A204.1 (cell line): ENCODE measurements around the gene PRKX.
"Not testable (repeated sequence)": the region's sequence is repeated elsewhere in the genome, so short reads cannot be mapped to it uniquely, and the experiment has no call there.

ENCODE experiments used
- FAIRE-seq: peaks from 2 replicates; lab custom pipeline; 2012; peaks lifted over from hg19 to GRCh38; lab: Jason Lieb, UNC

Gene PRKX

GRCh38 chrX:3651277-3651676, 62.2 kb downstream of the PRKX start:
- FAIRE-seq: peak; percentile 98

GRCh38 chrX:3648084-3648483, 65.4 kb downstream of the PRKX start:
- FAIRE-seq: no peak

- not testable (repeated sequence) for FAIRE-seq
Observed at GRCh38 chrX:3639858-3640631, 73.4 kb downstream of the PRKX start.

GRCh38 chrX:3639236-3639635, 74.2 kb downstream of the PRKX start:
- no peak for FAIRE-seq

- peak; percentile 93 for FAIRE-seq
Observed at GRCh38 chrX:3638280-3638873, 75.1 kb downstream of the PRKX start.

GRCh38 chrX:3636803-3637202, 76.6 kb downstream of the PRKX start:
- FAIRE-seq: no peak

- FAIRE-seq: no peak
Observed at GRCh38 chrX:3631196-3631595, 82.3 kb downstream of the PRKX start.

GRCh38 chrX:3627594-3627993, 85.9 kb downstream of the PRKX start:
- FAIRE-seq: no peak

- FAIRE-seq: no peak
Observed at GRCh38 chrX:3621414-3621813, 92.0 kb downstream of the PRKX start.

- FAIRE-seq: not testable (repeated sequence)
Observed at GRCh38 chrX:3611744-3612143, 101.7 kb downstream of the PRKX start.

- FAIRE-seq: no peak
Observed at GRCh38 chrX:3609810-3610209, 103.6 kb downstream of the PRKX start.

GRCh38 chrX:3603026-3603661, 110.3 kb downstream of the PRKX start:
- no peak for FAIRE-seq

- FAIRE-seq: no peak
Observed at GRCh38 chrX:3599802-3600430, 113.5 kb downstream of the PRKX start.

GRCh38 chrX:3598709-3599108, 114.7 kb downstream of the PRKX start:
- no peak for FAIRE-seq

GRCh38 chrX:3598046-3598605, 115.3 kb downstream of the PRKX start:
- FAIRE-seq: no peak

GRCh38 chrX:3592184-3592583, 121.3 kb downstream of the PRKX start:
- FAIRE-seq: no peak

- FAIRE-seq: no peak
Observed at GRCh38 chrX:3589474-3589873, 124.0 kb downstream of the PRKX start.

GRCh38 chrX:3585719-3586118, 127.7 kb downstream of the PRKX start:
- no peak for FAIRE-seq

GRCh38 chrX:3584415-3584996, 128.9 kb downstream of the PRKX start:
- FAIRE-seq: no peak

GRCh38 chrX:3582451-3582850, 131.0 kb downstream of the PRKX start:
- no peak for FAIRE-seq

- no peak for FAIRE-seq
Observed at GRCh38 chrX:3581609-3582108, 131.8 kb downstream of the PRKX start.

GRCh38 chrX:3577551-3577950, 135.9 kb downstream of the PRKX start:
- no peak for FAIRE-seq
